CD4-positive, alpha-beta T cell (primary cell): ENCODE data around the gene IFT74. TPM values are rescaled to one million over a fixed set of nuclear protein-coding genes. Genes with fewer than 3 reads are reported as not detected.

ENCODE experiments used
- ATAC-seq: fragments of 200-7000 bp; cut with Tn5 transposase; one replicate; pipeline ENCODE4 v1.10.0; 2022; ENCODE audit warnings: mild to moderate bottlenecking; ENCODE audit not compliant: poor library complexity
- CTCF ChIA-PET: fragments of 350-600 bp; sonication (Branson Sonifier 250); formaldehyde crosslinking; loops from one replicate; lab custom pipeline; 2021; ENCODE audit warnings: antibody characterized with exemption, inconsistent platforms; lab: Charles Lee
- POLR2A ChIA-PET: fragments of 350-600 bp; sonication (Branson Sonifier 250); formaldehyde crosslinking; loops from one replicate; lab custom pipeline; 2021; ENCODE audit warnings: antibody characterized with exemption, inconsistent platforms; lab: Charles Lee
- DNase-seq, 14 experiments: peaks; one replicate each; pipeline ENCODE4 v3.0.0-alpha.2; 2013 to 2020; ENCODE audit warnings: mixed read lengths in 2 of 14
- H3K27ac ChIP-seq, 2 donors: one replicate each; pipeline versions ENCODE4 v1.5.1 to v1.7.0; 2013; ENCODE audit warnings: low read length in 2 of 2, low read depth in 1 of 2, mild to moderate bottlenecking in 1 of 2
- H3K27me3 ChIP-seq, 2 experiments: 1 replicate in 1 of 2; 2 replicates in 1 of 2; pipeline versions ENCODE4 v1.6.1 to v1.7.0; 2013; ENCODE audit warnings: low read length in 2 of 2, control low read depth in 1 of 2, mild to moderate bottlenecking in 1 of 2, moderate library complexity in 1 of 2; ENCODE audit not compliant: insufficient read depth in 2 of 2, control insufficient read depth in 1 of 2
- H3K36me3 ChIP-seq: one replicate; pipeline ENCODE4 v1.6.1; 2013; ENCODE audit warnings: low read length, control low read depth; ENCODE audit not compliant: insufficient read depth
- H3K4me1 ChIP-seq: one replicate; pipeline ENCODE4 v1.6.1; 2013; ENCODE audit warnings: low read length, control low read depth; ENCODE audit not compliant: insufficient read depth
- H3K4me3 ChIP-seq: one replicate; pipeline ENCODE4 v1.5.1; 2013; ENCODE audit warnings: mild to moderate bottlenecking, low read length, moderate library complexity
- H3K9me3 ChIP-seq, 2 experiments: 1 replicate in 1 of 2; 2 replicates in 1 of 2; pipeline versions ENCODE4 v1.6.1 to v1.7.0; 2013; ENCODE audit warnings: low read length in 2 of 2, mild to moderate bottlenecking in 2 of 2, control low read depth in 1 of 2, moderate library complexity in 1 of 2; ENCODE audit not compliant: control insufficient read depth in 1 of 2, insufficient read depth in 1 of 2
- H3K27ac Mint-ChIP-seq: one replicate; pipeline ENCODE4 v1.8.0; 2020; ENCODE audit warnings: mixed read lengths
- H3K27me3 Mint-ChIP-seq: one replicate; pipeline ENCODE4 v1.8.0; 2021; ENCODE audit warnings: mixed read lengths
- H3K36me3 Mint-ChIP-seq: one replicate; pipeline ENCODE4 v1.8.0; 2021; ENCODE audit warnings: low read depth, mixed read lengths
- H3K4me1 Mint-ChIP-seq: one replicate; pipeline ENCODE4 v1.8.0; 2021; ENCODE audit warnings: low read depth, mixed read lengths
- H3K4me3 Mint-ChIP-seq: one replicate; pipeline ENCODE4 v1.8.0; 2020; ENCODE audit warnings: mild to moderate bottlenecking, mixed read lengths
- H3K9me3 Mint-ChIP-seq: one replicate; pipeline ENCODE4 v1.8.0; 2020; ENCODE audit warnings: mixed read lengths
- intact Hi-C, 2 experiments: fragments of 100-400 bp; cut with DNase I in 1 of 2; cut with micrococcal nuclease in 1 of 2; formaldehyde crosslinking; loops; one replicate each; pipeline versions ENCODE4 v1.15.1 to v1.9.0; 2023 to 2025; cut with DNase I, micrococcal nuclease
- total RNA-seq, 174 experiments: library from RNA in 2 of 174; stranded (reverse) in 2 of 174; gene quantifications; one replicate each; pipeline ENCODE4 v1.2.3 and lab custom pipeline; 2021 to 2026
- TF ChIP-seq, protein P1 (sequence below): fragments of 200-600 bp; IDR thresholded peaks from one replicate; pipeline ENCODE4 v1.8.0; 2022; ENCODE audit warnings: antibody characterized with exemption, mild to moderate bottlenecking

Gene IFT74
- total RNA-seq, 2 experiments from 2014 or later: 7.3 to 7.7 TPM

DNA sequence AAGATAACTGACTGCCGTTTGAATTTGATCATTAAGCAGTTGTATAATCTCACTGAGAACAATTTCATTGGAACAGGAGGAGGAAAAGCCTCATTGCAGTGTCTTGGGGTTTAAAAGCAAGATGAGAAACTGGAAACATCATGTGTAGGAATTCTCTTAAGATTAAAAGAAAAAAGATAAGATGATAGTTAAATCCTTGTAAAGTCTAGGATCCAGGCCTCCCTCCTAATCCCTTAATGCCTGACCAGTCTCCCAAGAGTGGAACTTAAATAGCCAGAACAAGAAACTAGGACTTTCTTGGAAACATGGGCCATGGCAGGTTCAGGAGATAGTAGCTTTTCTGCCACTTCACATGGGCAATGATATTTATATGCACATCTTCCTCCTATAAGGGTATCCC lies 86.3 kb downstream of the IFT74 start:
- no peak overlapping the region for H3K4me3 ChIP-seq
- CTCF ChIA-PET: no interaction called here
- no peaks in the 10 kb centered on the region for H3K9me3 Mint-ChIP-seq
- H3K4me3 Mint-ChIP-seq: no peak overlapping the region
- H3K36me3 Mint-ChIP-seq: peaks cover 9% of the 10 kb centered on the region
- DNase-seq (no peak), ATAC-seq (no peak)
- no peaks in the 10 kb centered on the region for H3K27me3 Mint-ChIP-seq
- no peaks in the 10 kb centered on the region for H3K4me1 ChIP-seq
- intact Hi-C loops: no loop called here
- POLR2A ChIA-PET: no interaction called here
- no peaks in the 10 kb centered on the region for H3K36me3 ChIP-seq
- no peaks in the 10 kb centered on the region for H3K4me1 Mint-ChIP-seq
- no peaks in the 10 kb centered on the region for H3K27me3 ChIP-seq
- TF ChIP-seq, protein P1, sequence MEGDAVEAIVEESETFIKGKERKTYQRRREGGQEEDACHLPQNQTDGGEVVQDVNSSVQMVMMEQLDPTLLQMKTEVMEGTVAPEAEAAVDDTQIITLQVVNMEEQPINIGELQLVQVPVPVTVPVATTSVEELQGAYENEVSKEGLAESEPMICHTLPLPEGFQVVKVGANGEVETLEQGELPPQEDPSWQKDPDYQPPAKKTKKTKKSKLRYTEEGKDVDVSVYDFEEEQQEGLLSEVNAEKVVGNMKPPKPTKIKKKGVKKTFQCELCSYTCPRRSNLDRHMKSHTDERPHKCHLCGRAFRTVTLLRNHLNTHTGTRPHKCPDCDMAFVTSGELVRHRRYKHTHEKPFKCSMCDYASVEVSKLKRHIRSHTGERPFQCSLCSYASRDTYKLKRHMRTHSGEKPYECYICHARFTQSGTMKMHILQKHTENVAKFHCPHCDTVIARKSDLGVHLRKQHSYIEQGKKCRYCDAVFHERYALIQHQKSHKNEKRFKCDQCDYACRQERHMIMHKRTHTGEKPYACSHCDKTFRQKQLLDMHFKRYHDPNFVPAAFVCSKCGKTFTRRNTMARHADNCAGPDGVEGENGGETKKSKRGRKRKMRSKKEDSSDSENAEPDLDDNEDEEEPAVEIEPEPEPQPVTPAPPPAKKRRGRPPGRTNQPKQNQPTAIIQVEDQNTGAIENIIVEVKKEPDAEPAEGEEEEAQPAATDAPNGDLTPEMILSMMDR: no peak
- no peak overlapping the region for H3K27ac Mint-ChIP-seq
- H3K9me3 ChIP-seq: no peaks in the 10 kb centered on the region
- H3K27ac ChIP-seq: no peak overlapping the region

DNA sequence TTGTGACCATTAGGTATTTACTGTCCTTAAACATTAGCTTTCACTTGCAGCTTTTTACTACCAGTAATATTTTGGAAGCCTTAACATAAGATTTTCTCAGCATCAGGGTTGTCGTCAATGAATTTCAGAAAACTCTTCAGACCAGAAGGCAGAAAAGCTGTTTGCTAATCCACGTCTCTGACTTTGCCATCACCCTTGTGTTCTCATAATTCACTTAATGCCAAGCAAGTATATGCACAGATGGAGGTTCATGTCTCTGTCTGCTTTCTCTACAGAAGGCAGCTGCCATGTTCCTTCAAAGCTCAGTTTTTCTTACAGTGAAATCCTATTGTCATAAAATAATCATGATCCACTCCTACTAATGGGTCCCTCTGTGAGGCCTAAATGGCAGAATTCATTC lies 87.0 kb downstream of the IFT74 start:
- Mint-ChIP-seq H3K4me1 (no peaks in the 10 kb centered on the region), H3K27ac (no peak overlapping the region), H3K27me3 (no peaks in the 10 kb centered on the region), H3K4me3 (no peak overlapping the region), H3K36me3 (peaks cover 4% of the 10 kb centered on the region), H3K9me3 (no peaks in the 10 kb centered on the region)
- no peak for DNase-seq
- TF ChIP-seq, protein P1: no peak
- no peak overlapping the region for H3K27ac ChIP-seq
- no peaks in the 10 kb centered on the region for H3K9me3 ChIP-seq
- intact Hi-C loops: no loop called here
- no peak for ATAC-seq
- no peaks in the 10 kb centered on the region for H3K27me3 ChIP-seq
- CTCF ChIA-PET: no interaction called here
- POLR2A ChIA-PET: no interaction called here
- H3K4me1 ChIP-seq: no peaks in the 10 kb centered on the region
- no peak overlapping the region for H3K4me3 ChIP-seq
- no peaks in the 10 kb centered on the region for H3K36me3 ChIP-seq

DNA sequence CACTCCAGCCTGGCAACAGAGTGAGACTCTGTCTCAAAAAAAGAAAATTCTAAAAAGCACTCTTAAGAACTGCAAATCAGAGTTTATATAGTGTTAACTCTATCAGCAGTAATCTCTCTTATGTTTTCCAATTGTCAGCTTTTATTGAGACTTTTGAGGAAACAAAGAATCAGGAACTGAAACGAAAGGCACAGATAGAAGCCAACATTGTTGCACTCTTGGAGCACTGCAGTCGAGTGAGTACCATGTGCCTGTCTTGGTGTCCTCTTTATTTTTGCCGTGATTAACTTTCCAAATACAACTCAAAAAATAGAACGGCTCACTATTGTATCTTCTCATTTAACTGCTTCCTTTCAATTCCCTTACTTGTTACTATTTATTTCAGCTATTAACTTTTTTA lies 90.9 kb downstream of the IFT74 start:
- Mint-ChIP-seq H3K36me3 (peaks cover 32% of the 10 kb centered on the region), H3K9me3 (no peaks in the 10 kb centered on the region), H3K27me3 (no peaks in the 10 kb centered on the region), H3K27ac (no peak overlapping the region), H3K4me1 (no peaks in the 10 kb centered on the region), H3K4me3 (no peak overlapping the region)
- Histone ChIP-seq H3K27ac (no peak overlapping the region), H3K9me3 (no peaks in the 10 kb centered on the region), H3K4me3 (no peak overlapping the region), H3K36me3 (no peaks in the 10 kb centered on the region), H3K27me3 (no peaks in the 10 kb centered on the region), H3K4me1 (no peaks in the 10 kb centered on the region)
- intact Hi-C loops: no loop called here
- TF ChIP-seq, protein P1: no peak
- no peak for DNase-seq
- CTCF ChIA-PET: no interaction called here
- ATAC-seq: no peak
- POLR2A ChIA-PET: no interaction called here
